HG03039 (cell line): ENCODE data around the gene GABRR2.

Source experiments
- ATAC-seq: cut with Tn5 transposase; IDR thresholded peaks from one replicate; pipeline ENCODE4 v1.9.1; 2021; ENCODE audit warnings: mild to moderate bottlenecking, moderate library complexity; ENCODE audit not compliant: unreplicated experiment

The GABRR2 gene

GRCh38 chr6:89315249-89315885 is at the start of gene GABRR2:
TSS of gene GABRR2 (minus strand) at chr6:89315299. CDS start at chr6:89315165, 134 bp downstream.
- ATAC-seq = no peak

- ATAC-seq = no peak
Measured at GRCh38 chr6:89364586-89364985, 49.5 kb upstream of the GABRR2 start.

GRCh38 chr6:89361171-89361570 is 46.1 kb upstream of the GABRR2 start:
- ATAC-seq = no peak

GRCh38 chr6:89360415-89360999 is 45.4 kb upstream of the GABRR2 start:
- peak; percentile 38 for ATAC-seq

- no peak for ATAC-seq
Measured at GRCh38 chr6:89359561-89359960, 44.5 kb upstream of the GABRR2 start.

GRCh38 chr6:89357390-89357789 is 42.3 kb upstream of the GABRR2 start:
- ATAC-seq = peak; percentile 38

- no peak for ATAC-seq
Measured at GRCh38 chr6:89356642-89357170, 41.6 kb upstream of the GABRR2 start.

GRCh38 chr6:89355511-89356194 is 40.6 kb upstream of the GABRR2 start:
- ATAC-seq = no peak

- no peak for ATAC-seq
Measured at GRCh38 chr6:89353702-89354392, 38.7 kb upstream of the GABRR2 start.

GRCh38 chr6:89353118-89353556 is 38.0 kb upstream of the GABRR2 start:
- ATAC-seq = no peak

GRCh38 chr6:89352278-89353117 is 37.4 kb upstream of the GABRR2 start, which contains the start of gene UBE2J1:
TSS of gene UBE2J1 (minus strand) at chr6:89352722. CDS start at chr6:89352569, 153 bp downstream.
- peak; percentile 46 for ATAC-seq

- ATAC-seq = no peak
Measured at GRCh38 chr6:89351671-89352277, 36.7 kb upstream of the GABRR2 start.

- no peak for ATAC-seq
Measured at GRCh38 chr6:89350281-89350966, 35.3 kb upstream of the GABRR2 start.

- no peak for ATAC-seq
Measured at GRCh38 chr6:89348372-89348771, 33.3 kb upstream of the GABRR2 start.

GRCh38 chr6:89347825-89348224 is 32.7 kb upstream of the GABRR2 start:
- no peak for ATAC-seq

- ATAC-seq = no peak
Measured at GRCh38 chr6:89346433-89346832, 31.3 kb upstream of the GABRR2 start.

GRCh38 chr6:89339565-89339964 is 24.5 kb upstream of the GABRR2 start:
- ATAC-seq = no peak

- no peak for ATAC-seq
Measured at GRCh38 chr6:89335164-89335563, 20.1 kb upstream of the GABRR2 start.

- ATAC-seq = no peak
Measured at GRCh38 chr6:89330910-89331309, 15.8 kb upstream of the GABRR2 start.
